GM21447 (cell line): ENCODE measurements around the gene GRM8.

Source experiments
- ATAC-seq: cut with Tn5 transposase; IDR thresholded peaks from one replicate; pipeline ENCODE4 v1.9.1; 2021; ENCODE audit not compliant: unreplicated experiment

Gene GRM8

DNA sequence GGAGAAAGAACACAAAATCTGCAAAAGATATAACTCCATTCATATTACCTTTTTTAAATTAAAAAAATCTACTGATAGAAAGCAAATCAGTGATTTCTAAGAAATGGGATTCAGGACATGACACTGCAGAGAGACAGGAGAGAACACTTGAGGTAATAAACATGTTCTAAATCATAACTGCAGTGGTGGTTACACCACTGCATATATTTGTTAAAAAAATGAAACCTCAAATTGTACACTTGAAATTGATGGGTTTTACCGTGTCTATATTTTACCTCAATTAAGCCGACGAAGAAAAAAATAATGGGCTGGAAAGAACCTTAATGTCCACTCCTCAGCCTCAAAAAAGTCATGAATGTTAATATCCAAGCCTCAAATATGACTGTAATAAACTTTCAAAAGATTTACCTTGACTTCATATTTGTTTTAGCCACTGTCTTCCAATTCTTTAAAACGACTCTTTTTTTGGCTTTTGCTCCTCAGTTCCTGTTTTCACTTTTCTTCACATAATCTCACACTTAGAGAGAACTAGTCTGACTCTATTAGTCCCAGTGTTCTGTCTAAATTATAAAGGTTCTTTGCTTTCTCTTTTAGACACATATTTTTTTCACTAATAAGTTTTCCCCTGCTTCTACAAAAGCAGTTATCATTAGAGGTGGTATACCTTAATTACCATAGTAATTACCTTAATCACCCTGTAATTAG is 502.4 kb downstream of the GRM8 start:
- no peak for ATAC-seq

DNA sequence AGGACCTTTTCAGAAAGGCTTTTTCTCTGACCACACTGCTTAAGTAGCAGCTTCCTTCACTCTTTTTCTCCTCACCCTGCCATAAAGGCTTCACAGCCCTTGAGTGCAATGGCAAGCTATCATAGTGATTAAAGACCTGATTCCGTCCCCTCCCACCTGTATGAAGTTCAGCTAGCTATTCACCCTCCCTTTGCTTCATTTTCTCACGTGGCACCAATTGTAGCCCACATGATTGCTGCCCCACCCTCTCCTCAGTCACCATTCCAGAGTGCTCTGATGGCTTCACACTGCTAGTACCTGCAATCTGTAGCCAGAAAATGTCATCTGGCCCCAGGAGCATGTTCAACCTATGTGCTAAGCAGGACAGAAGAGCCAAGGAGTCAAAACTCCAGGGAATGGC is 523.8 kb downstream of the GRM8 start:
- ATAC-seq, result no peak

DNA sequence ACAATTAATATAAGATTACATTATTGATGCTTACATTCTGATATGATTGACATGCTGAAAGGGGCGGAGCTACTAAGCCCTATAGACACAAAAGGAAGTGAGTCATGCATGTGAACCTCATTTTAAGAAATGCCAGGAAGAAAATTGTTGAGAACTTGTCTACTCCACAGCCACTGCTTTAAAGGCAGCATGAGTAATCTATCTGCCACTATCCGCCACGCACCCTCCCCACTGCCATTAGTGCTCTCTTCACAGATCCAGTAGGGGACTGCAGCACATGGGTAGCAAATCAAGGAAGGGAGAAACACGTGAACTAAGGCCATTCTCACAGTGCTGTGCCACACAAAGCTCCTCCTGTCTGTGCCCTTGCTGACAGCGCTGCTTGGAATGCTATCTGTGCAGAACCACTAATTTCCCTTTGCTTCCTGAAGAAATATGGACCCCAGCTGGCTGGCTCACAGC is 524.8 kb downstream of the GRM8 start:
- ATAC-seq, result no peak

DNA sequence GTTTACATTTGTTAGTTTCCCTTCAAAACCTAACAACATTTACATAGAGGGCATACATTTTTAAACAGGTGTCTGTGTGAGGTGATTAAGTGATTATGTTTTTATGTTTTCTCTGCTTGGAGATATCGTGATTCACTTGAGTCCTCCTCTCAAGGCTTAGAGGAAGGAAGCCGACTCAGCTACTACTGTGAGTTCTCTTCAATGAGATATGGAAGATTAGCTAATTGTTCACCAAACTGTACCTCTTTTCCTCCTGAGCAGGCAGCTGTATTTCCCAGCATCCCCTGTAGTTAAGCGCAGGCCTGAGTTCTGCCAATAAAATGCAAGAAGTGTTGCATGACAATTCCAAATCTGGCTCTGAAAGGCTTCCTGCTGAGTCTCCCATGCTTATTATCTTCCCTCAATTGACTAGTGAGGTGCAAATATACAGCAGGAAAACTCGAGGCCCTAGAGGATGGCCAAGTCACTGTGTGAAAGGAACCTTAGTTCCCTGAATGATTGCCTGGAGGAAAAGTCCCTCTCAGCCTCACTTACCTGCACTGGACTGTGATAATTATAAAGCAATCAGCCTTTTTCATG is 528.7 kb downstream of the GRM8 start:
- ATAC-seq, result no peak

DNA sequence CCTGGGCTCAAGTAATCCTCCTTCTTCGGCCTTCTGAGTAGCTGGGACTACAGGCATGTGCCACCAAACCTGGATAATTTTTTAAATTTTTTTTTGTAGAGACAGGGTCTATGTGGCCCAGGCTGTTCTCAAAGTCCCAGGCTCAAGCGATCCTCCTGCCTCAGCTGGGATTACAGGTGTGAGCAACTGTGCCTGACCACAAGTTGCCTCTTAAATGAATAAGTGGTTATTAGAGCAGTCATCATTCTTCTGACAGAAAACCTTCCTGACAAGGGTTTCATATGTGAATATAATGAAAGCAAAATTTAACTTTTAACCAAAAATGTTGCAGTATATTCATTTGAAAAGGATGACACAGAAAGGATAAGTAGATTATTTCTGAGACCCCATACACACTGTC is 532.5 kb downstream of the GRM8 start:
- ATAC-seq, result peak; percentile 93

DNA sequence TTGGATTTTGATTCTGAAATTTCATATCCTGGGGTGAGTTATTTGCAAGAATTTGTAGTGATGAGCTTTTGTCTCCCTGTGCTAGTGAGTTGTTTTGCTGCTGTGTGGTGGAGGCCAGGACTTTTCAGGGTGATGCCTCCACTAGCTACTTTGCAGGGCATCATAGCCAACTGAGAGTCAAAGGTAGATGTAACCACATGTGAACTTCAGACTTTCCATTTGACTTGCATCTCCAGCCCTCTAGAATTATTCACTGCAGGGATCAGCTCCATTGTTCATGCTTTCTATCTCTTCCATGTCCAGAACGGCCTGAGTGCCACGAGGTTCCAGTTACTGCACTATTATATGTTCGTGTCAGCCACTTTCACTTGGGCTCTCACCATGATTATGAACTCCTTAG is 534.3 kb downstream of the GRM8 start:
- no peak for ATAC-seq

DNA sequence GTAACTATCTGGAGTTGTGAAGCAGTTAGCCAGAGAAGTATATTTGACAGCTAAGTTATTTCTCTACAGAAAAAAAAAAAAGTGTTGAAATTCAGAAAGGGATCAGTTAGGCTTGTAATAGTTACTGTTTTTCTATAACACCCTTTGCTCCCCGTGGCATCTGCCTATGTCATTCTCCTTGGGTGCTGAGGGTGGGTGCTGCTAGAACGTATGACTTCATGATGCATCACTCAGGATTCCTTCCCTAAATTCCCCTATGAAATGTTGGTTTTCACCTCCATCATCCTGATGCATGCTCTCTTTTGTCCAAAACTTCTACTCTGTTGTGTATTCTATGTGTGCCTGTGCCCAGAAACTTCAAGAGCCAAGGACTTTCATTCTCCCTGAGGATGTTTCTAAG is 536.4 kb downstream of the GRM8 start:
- no peak for ATAC-seq

DNA sequence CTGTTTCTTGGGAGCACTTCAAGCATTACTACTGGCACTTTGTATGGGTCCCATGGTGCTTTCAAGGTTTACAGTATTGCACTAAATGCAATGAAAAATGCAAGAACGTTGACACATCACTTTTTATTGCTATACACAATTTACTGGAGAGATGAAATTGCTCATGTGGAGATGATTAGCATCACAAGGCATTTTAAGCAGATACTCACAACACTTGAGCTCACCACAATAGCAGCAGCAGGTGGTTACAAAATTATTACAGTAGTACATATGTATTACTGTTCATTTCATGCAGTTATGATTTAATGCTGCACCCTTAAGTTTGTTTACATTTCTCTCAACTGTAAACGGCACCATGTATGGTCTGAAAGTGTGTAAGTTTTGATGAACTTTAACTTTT is 537.7 kb downstream of the GRM8 start:
- ATAC-seq, result no peak

DNA sequence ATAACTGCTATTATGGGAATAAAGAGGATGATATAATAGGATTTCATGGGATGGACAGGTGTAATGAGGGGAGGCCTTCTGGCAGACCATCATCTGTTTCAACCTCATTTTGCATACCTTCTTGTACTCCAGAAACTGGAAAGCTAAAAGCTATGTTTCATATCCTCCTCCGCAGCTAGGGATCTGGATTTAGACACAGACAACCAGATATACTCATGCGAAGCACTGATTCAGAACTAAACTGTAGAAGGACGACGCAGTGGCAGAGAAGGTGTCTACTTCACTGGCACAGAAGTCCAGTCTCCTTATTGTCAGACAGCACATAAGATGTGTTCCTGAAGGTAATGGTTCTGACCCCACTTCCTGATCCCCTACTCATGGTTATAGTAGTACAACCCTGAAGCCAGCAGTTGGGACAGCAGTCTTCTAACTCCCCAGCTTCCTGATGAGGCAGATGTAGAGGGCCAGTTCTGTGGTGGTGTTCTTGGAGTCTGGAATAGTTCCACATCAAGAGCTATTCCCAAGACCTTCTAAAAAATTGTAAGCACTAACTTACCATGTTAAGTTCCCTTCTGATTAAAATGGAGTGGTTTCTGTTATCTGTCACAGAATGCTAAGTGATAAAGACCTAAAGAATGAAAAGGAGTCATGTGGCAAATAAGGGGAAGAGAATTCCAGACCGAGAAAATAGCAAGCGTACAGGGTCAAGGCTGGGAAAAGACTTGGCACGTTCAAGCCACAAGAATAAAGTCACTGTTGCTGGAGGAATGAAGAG is 550.3 kb downstream of the GRM8 start:
- ATAC-seq, result peak; percentile 51

DNA sequence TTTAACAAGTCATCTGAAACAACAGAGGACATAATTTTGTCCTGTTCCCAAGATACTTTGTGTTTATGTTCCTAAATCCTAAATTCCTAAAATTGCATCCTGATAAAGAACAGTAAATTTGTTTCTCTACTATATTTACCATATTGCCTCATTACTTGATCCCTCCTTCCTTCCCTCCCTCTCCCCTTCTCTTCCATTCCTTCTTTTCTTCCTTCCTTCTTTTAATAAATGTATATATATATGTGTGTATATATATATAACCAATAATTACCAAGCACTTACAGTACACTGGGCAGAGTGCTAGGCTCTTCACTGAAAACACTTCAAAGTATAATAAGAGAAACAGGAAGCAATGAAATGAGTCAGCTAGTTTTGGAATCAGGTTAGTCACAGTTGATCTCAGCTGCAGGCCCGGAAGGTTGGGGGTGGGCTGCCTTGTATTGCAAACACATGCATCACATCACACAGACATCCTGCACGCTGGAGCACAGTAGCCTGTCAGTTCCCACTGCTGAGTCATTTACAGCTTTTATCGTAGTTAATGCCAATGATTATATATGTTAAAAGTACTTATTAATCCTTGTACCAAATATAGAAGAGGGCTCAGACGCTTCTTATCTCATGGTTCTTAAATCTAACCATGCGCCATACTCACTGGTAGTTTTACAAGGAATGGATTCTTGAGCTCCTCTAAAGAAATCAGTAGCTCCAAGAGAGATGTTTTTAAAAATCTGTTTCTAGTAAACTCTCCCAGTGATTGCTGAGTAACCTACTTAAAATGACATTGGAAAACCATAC is 551.7 kb downstream of the GRM8 start:
- peak; percentile 79 for ATAC-seq

DNA sequence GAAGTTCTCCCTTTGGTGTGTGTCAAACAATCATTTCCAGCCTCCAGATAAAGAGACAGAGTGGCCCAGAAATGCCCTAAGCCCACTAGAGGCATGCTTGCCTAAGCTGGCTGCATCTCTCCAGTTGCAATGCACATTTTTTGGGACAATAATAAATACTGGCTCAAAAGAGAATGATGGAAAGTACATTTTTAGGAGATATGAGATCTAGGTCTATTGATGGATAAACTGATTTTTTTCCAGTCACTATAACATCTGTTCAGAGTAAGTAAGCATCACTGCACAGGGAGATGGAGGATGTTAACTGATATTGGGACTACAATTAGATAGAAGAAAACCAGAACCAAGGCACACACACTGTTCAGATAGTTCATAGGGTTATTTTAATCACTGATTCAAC is 553.0 kb downstream of the GRM8 start:
- no peak for ATAC-seq

DNA sequence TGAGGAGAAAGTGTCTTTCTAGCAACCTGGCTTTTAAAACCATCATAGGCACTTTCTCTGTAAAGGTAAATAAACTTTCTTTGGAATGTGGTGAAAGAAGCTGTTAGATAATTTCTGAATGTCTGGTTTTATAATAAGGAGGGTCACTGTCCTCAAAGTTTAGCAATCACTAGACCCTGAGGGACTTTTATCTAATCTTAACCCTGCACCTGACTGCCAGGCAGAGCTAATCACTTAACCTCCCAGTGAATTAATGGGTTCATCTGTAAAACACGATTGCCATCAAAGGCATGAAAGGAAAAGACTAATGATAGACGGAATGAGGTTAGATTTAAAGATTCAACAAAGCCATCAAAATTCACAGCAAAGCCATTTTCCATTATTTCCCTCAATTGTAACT is 553.8 kb downstream of the GRM8 start:
- ATAC-seq, result no peak

DNA sequence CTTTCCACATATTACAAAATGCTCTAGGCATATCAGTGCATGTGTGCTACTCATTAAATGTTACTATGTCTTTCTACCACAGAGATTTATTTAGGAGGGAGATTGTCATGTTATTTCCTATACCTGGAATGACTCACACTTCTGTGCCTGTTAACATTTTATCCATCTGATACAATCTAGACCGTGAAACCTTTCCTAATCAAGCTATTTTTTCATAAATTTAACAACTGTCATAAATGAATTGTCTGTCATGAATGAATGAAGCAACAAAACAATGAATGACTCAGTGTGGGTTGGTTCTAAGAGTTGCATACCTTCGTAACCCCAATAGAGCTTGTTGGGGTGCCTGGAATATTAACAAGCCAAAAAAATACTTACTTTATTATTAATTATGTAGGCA is 554.3 kb downstream of the GRM8 start:
- no peak for ATAC-seq

DNA sequence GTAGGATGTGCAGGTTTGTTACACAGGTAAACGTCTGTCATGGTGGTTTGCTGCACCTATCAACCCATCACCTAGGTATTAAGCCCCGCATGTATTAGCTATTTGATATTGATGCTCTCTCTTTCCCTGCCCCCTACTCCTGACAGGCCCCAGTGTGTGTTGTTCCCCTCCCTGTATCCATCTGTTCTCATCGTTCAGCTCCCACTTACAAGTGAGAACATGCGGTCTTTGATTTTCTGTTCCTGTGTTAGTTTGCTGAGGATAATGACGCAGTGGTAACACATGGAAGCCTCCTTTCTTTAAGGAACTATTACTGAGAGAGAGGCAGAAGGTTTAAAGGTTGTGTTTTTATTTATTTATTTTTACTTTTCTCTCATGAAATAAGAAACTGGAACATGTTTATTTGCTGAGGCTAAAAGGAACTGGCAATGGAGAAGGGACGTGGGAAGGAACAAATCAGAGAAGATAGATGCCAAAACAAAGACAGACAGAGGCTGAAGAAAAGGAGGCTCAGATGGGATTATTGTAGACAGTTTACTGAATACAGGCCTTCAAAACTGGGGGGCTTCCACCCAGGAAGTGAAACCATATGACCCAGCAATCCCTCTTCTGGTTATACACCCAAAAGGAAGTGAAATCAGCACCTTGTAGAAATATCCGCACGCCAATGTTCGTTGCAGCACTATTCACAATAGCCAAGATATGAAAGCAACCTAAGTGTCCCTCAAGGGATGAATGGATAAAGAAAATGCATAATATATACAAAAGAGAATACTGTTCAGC is 556.3 kb downstream of the GRM8 start:
- peak; percentile 37 for ATAC-seq

DNA sequence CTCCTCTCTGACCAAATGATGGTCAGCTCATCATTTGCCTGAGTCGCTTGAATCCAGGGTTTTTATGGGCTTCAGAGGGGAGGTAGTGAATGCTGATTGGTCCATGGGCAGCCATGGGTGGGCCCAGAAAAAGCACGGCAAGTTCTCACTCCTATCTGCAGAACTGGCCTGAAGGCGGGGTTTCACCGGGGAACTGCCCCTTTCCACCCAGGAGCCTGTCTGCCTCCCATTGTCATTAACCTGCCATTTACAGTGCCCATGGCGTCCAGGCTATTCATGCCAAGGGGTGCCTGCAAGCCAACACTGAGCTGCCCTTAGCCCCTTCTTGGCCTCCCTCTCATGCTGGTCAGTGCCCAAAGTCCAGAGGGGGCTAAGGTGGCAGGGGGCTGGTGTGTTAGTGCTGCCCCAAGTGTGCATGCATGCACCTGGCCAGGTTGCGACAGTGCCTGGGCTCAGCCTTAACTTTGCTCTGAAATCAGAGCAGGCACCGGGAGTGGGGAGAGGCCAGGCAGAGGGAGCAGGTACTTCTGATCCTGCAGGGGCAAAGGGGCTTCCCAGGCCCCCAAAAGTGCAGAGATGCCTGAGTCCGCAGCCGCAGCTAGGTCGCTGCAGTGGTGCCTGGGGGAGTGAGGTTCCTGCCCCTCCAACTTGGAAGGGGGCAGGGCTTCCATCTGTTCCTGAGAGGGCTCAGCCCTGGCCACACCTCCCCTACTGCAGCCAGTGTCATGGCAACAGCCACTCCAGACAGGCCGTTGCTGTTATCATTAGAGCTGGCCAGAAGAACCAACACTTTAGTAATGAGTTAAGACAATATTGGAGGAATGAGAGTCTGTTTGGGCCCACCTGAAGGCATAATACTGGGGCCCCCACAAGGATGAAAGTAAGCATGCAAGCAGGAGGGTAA is 561.6 kb downstream of the GRM8 start:
- ATAC-seq, result no peak

DNA sequence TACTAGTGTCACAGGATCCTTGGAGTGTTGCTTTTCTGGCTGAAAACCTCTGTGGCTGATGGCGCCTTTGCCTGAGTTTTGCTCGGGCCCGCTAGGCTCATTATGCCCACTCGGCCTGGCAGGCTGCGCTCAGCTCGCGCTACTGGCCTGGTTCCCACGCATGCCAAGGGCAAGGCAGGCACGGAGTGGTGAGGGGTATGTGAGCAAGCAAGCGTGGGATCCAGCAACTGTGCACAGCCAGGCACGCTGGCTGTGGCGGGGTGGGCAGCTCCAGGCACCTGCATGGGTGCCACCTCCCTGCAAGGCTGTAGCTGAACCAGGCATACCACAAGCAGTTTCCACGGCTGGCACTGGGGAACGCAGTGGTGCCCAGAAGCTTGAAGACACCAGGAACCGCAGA is 562.6 kb downstream of the GRM8 start:
- ATAC-seq, result no peak

DNA sequence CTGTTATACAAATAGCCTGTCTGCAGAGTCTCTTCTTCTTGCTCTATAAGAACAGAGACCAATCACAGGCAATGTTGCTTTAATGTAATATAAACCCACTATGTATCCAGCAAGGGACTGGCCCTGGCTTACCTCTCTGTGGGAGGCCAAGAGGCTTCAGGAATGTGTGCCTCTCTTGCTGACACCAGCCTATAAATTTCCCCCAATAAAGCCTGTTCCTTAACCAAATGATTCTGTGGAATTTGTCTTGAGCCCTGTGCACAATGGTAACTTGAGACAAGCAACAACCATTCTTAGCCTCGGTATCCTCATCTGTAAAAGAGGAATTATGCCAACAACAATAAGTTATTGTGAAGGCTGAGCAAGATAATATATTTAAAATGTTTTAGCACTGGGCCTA is 563.7 kb downstream of the GRM8 start:
- ATAC-seq, result no peak

DNA sequence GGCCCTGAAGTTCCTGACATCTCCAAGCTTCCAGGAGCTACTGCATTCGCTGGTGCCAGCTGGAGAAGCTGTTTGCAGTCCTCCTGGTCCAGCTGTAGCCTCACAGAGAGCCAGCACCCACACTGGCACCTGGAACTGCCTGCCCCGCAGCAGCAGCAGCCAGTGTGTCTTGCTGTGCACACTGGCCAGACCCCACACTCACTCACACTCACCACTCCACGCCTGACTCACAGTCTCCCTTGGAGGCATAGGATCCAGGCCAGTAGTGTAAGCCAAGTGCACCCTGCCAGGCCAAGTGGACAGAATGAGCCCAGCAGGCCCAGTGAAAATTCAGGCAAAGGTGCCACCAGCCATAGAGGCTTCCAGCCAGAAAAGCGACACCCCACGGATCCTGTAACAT is 566.3 kb downstream of the GRM8 start:
- ATAC-seq, result no peak

DNA sequence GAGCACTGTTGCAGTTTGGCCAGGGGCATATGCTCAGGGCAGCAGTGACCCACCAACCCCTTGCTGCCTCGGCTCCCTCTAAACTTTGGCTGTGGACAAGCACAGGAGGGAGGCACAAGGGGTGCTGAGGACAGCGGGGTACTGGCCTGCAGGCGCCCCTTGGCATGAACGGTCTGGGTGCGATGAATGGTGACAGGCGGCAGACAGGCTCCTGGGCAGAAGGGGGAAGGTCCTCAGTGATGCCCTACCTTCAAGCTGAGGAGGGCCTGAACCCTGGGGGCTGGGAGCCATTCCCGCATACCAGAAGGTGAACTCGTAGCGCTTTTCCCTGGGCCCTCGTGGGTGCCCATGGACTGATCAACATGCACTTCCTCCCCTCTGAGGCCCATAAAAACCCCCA is 567.1 kb downstream of the GRM8 start:
- ATAC-seq, result no peak
